ENCODE data around the gene MTG2.
A peak's percentile ranks its signal among the peaks of the same experiment; 100 is the strongest.

MTG2 gene

GRCh38 chr20:62195075-62195405 lies 12.2 kb downstream of the MTG2 start:
- no peaks in the 10 kb centered on the region for H3K9me3 Mint-ChIP-seq
- H3K4me1 Mint-ChIP-seq, result peaks cover 3% of the 10 kb centered on the region
- H3K27me3 Mint-ChIP-seq, result no peaks in the 10 kb centered on the region
- peaks cover 18% of the 10 kb centered on the region for H3K36me3 Mint-ChIP-seq
- H3K27ac Mint-ChIP-seq, result no peak overlapping the region
- ATAC-seq (ENCODE audit: low read depth) (no peak), DNase-seq (ENCODE audit: low spot score in 2 of 2) (no peak)
- no peak overlapping the region for H3K4me3 Mint-ChIP-seq

- H3K27ac Mint-ChIP-seq, result no peak overlapping the region
- H3K36me3 Mint-ChIP-seq, result peaks cover 14% of the 10 kb centered on the region
- H3K9me3 Mint-ChIP-seq, result no peaks in the 10 kb centered on the region
Observed at GRCh38 chr20:62195736-62196135, 12.9 kb downstream of the MTG2 start.

GRCh38 chr20:62196286-62196685 lies 13.5 kb downstream of the MTG2 start:
- no peak overlapping the region for H3K4me3 Mint-ChIP-seq
- H3K9me3 Mint-ChIP-seq, result no peaks in the 10 kb centered on the region
- H3K27ac Mint-ChIP-seq, result no peak overlapping the region
- peaks cover 13% of the 10 kb centered on the region for H3K36me3 Mint-ChIP-seq
- peaks cover 5% of the 10 kb centered on the region for H3K4me1 Mint-ChIP-seq
- H3K27me3 Mint-ChIP-seq, result no peaks in the 10 kb centered on the region
- no peak for ATAC-seq (ENCODE audit: low read depth)
- no peak for DNase-seq (ENCODE audit: low spot score in 2 of 2)

More at GRCh38 chr20:62195736-62196135, 12.9 kb downstream of the MTG2 start:
- DNase-seq (ENCODE audit: low spot score in 2 of 2), result no peak
- ATAC-seq (ENCODE audit: low read depth), result no peak
- Mint-ChIP-seq H3K4me1 (peaks cover 3% of the 10 kb centered on the region), H3K4me3 (no peak overlapping the region), H3K27me3 (no peaks in the 10 kb centered on the region)

- DNase-seq (ENCODE audit: low spot score in 2 of 2), result no peak
- H3K27me3 Mint-ChIP-seq, result no peaks in the 10 kb centered on the region
- H3K4me1 Mint-ChIP-seq, result peaks cover 15% of the 10 kb centered on the region
- ATAC-seq (ENCODE audit: low read depth), result no peak
- no peaks in the 10 kb centered on the region for H3K9me3 Mint-ChIP-seq
- no peak overlapping the region for H3K4me3 Mint-ChIP-seq
- H3K36me3 Mint-ChIP-seq, result peaks cover 13% of the 10 kb centered on the region
- H3K27ac Mint-ChIP-seq, result no peak overlapping the region
Observed at GRCh38 chr20:62197311-62197710, 14.5 kb downstream of the MTG2 start.

- no peaks in the 10 kb centered on the region for H3K9me3 Mint-ChIP-seq
- DNase-seq (ENCODE audit: low spot score in 2 of 2) (no peak), ATAC-seq (ENCODE audit: low read depth) (no peak)
- H3K4me1 Mint-ChIP-seq, result peaks cover 15% of the 10 kb centered on the region
- H3K27ac Mint-ChIP-seq, result no peak overlapping the region
- no peak overlapping the region for H3K4me3 Mint-ChIP-seq
- no peaks in the 10 kb centered on the region for H3K27me3 Mint-ChIP-seq
- peaks cover 13% of the 10 kb centered on the region for H3K36me3 Mint-ChIP-seq
Observed at GRCh38 chr20:62197801-62198200, 15.0 kb downstream of the MTG2 start.

- H3K4me1 Mint-ChIP-seq, result peaks cover 21% of the 10 kb centered on the region
- no peak overlapping the region for H3K27ac Mint-ChIP-seq
- H3K27me3 Mint-ChIP-seq, result no peaks in the 10 kb centered on the region
- DNase-seq (ENCODE audit: low spot score in 2 of 2), result no peak
- no peak overlapping the region for H3K4me3 Mint-ChIP-seq
- no peak for ATAC-seq (ENCODE audit: low read depth)
- H3K36me3 Mint-ChIP-seq, result peaks cover 12% of the 10 kb centered on the region
- H3K9me3 Mint-ChIP-seq, result no peaks in the 10 kb centered on the region
Observed at GRCh38 chr20:62198496-62198895, 15.7 kb downstream of the MTG2 start.

GRCh38 chr20:62198931-62199330 lies 16.1 kb downstream of the MTG2 start:
- no peak for DNase-seq (ENCODE audit: low spot score in 2 of 2)
- Mint-ChIP-seq H3K9me3 (no peaks in the 10 kb centered on the region), H3K4me1 (peaks cover 23% of the 10 kb centered on the region), H3K36me3 (peaks cover 12% of the 10 kb centered on the region), H3K4me3 (no peak overlapping the region), H3K27ac (no peak overlapping the region), H3K27me3 (no peaks in the 10 kb centered on the region)
- ATAC-seq (ENCODE audit: low read depth), result no peak

- Mint-ChIP-seq H3K36me3 (peaks cover 11% of the 10 kb centered on the region), H3K27me3 (no peaks in the 10 kb centered on the region), H3K9me3 (no peaks in the 10 kb centered on the region), H3K27ac (no peak overlapping the region), H3K4me1 (peaks cover 20% of the 10 kb centered on the region), H3K4me3 (no peak overlapping the region)
- DNase-seq (ENCODE audit: low spot score in 2 of 2) (no peak), ATAC-seq (ENCODE audit: low read depth) (no peak)
Observed at GRCh38 chr20:62200491-62201172, 17.8 kb downstream of the MTG2 start.

GRCh38 chr20:62201173-62202082 lies 18.6 kb downstream of the MTG2 start:
- peak overlapping the region; percentile 39 for H3K27ac Mint-ChIP-seq
- peak; percentile 94 for ATAC-seq (ENCODE audit: low read depth)
- H3K27me3 Mint-ChIP-seq, result no peaks in the 10 kb centered on the region

GRCh38 chr20:62202083-62202395 lies 19.2 kb downstream of the MTG2 start:
- Mint-ChIP-seq H3K27ac (peak overlapping the region; percentile 39), H3K4me1 (peaks cover 20% of the 10 kb centered on the region), H3K4me3 (no peak overlapping the region), H3K9me3 (no peaks in the 10 kb centered on the region), H3K36me3 (peaks cover 10% of the 10 kb centered on the region), H3K27me3 (no peaks in the 10 kb centered on the region)
- no peak for ATAC-seq (ENCODE audit: low read depth)
- DNase-seq (ENCODE audit: low spot score in 2 of 2), result no peak

More at GRCh38 chr20:62201173-62202082, 18.6 kb downstream of the MTG2 start:
- H3K36me3 Mint-ChIP-seq, result peaks cover 10% of the 10 kb centered on the region
- H3K9me3 Mint-ChIP-seq, result no peaks in the 10 kb centered on the region
- peak overlapping the region; percentile 78 for H3K4me3 Mint-ChIP-seq
- DNase-seq (ENCODE audit: low spot score in 2 of 2), result peak in 1 of 2 donors; percentile 23
- peaks cover 20% of the 10 kb centered on the region for H3K4me1 Mint-ChIP-seq

GRCh38 chr20:62202676-62203377 lies 20.0 kb downstream of the MTG2 start:
- ATAC-seq (ENCODE audit: low read depth), result no peak
- H3K4me1 Mint-ChIP-seq, result peaks cover 20% of the 10 kb centered on the region
- peaks cover 10% of the 10 kb centered on the region for H3K36me3 Mint-ChIP-seq
- no peak for DNase-seq (ENCODE audit: low spot score in 2 of 2)
- H3K9me3 Mint-ChIP-seq, result no peaks in the 10 kb centered on the region
- no peaks in the 10 kb centered on the region for H3K27me3 Mint-ChIP-seq
- H3K27ac Mint-ChIP-seq, result no peak overlapping the region
- H3K4me3 Mint-ChIP-seq, result no peak overlapping the region

- ATAC-seq (ENCODE audit: low read depth) (no peak), DNase-seq (ENCODE audit: low spot score in 2 of 2) (no peak)
- no peak overlapping the region for H3K27ac Mint-ChIP-seq
- H3K27me3 Mint-ChIP-seq, result no peaks in the 10 kb centered on the region
- H3K4me3 Mint-ChIP-seq, result no peak overlapping the region
- H3K4me1 Mint-ChIP-seq, result peaks cover 20% of the 10 kb centered on the region
- H3K36me3 Mint-ChIP-seq, result peaks cover 10% of the 10 kb centered on the region
- H3K9me3 Mint-ChIP-seq, result no peaks in the 10 kb centered on the region
Observed at GRCh38 chr20:62203378-62204030, 20.7 kb downstream of the MTG2 start.

GRCh38 chr20:62205618-62206387 lies 23.0 kb downstream of the MTG2 start:
- H3K4me1 Mint-ChIP-seq, result peaks cover 20% of the 10 kb centered on the region
- no peaks in the 10 kb centered on the region for H3K36me3 Mint-ChIP-seq
- H3K27ac Mint-ChIP-seq, result no peak overlapping the region
- DNase-seq (ENCODE audit: low spot score in 2 of 2) (no peak), ATAC-seq (ENCODE audit: low read depth) (no peak)
- no peak overlapping the region for H3K4me3 Mint-ChIP-seq
- H3K9me3 Mint-ChIP-seq, result no peaks in the 10 kb centered on the region
- H3K27me3 Mint-ChIP-seq, result no peaks in the 10 kb centered on the region
